GM10847 (cell line): ENCODE measurements around the gene CABP2.
A peak's percentile ranks its signal among the peaks of the same experiment; 100 is the strongest.

Source experiments
- POLR2A ChIP-seq: IDR thresholded peaks from 2 replicates; pipeline ENCODE4 v1.6.1; 2011; ENCODE audit not compliant: insufficient read length; ENCODE audit errors: extremely low read depth

Gene CABP2

GRCh38 chr11:67493548-67494370 is 29.5 kb downstream of the CABP2 start:
- TF ChIP-seq POLR2A, result no peak

DNA sequence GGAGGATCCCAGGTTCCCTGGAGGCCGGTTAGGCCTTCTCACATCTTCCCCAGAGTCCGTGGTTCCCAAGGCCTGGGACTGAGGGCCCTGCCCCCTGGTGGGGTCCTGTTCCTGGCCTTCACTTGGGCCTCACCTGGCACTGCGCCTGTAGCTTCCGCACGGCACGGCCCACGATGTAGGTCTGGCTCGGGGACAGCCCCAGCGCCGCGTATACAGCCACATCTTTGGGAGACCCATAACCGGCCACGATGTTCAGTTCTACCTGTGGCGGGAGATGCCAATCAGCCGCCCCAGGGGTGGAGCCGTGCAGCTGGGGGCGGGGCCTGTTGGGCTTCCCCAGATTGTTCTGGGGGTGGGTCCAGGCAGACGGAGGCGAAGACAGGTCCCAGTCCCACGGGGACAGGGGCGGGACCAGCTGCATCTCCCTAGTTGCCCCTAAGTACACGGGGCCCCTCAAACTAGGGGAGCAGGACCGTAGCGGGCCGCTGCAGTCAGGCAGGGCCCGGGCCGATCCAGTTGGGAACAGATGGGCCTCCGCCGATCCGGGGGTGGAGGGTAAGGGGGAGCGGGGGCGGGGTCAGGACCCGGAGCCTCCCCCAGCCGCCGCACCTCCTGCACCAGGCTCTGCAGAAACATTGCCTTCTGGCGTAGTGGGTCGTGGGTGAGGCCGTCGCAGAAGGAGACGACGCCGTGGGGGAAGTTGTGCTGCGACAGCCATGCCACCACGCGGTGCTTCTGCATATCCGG is 30.3 kb downstream of the CABP2 start:
- TF ChIP-seq POLR2A, result no peak

GRCh38 chr11:67492069-67492727 is 31.0 kb downstream of the CABP2 start:
- no peak for TF ChIP-seq POLR2A

DNA sequence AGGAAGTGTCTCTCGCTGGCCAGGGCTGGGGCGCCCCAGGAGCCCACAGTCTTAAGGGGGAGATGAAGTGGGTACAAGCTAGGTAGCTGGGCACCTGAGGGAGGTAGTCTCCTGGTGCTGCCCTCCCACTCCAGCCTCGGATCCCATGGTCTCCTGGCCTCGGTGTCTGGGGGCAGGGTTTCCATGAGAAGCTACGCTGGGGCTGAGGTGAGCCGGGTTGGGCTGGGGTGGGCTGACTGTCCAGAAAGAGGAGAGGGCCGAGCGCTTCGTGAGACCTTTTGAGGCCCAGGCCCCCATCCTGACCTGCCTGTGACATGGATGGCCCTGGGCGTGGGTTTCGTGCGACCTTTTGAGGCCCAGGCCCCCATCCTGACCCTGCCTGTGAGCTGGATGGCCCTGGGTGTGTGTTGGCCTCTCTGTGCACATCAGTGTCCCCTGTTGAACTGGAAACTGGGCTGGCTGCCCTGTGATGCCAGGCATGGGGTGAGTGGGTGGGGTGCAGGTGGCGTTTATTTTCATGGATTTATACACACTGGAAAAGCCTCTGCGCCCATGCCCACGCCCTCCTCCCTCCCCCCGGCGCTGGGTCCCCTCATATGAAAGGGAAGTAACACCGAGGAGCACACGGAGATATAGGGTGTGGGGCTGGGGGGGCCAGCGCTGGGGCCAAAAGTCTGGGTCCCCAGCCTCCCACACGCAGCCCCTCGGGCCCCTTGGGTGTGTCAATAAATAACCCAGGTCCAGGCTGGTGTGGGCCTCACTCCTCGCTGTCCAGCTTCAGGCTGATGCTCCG is 31.8 kb downstream of the CABP2 start:
- TF ChIP-seq POLR2A, result no peak

GRCh38 chr11:67490727-67491065 is 32.5 kb downstream of the CABP2 start:
- no peak for TF ChIP-seq POLR2A

DNA sequence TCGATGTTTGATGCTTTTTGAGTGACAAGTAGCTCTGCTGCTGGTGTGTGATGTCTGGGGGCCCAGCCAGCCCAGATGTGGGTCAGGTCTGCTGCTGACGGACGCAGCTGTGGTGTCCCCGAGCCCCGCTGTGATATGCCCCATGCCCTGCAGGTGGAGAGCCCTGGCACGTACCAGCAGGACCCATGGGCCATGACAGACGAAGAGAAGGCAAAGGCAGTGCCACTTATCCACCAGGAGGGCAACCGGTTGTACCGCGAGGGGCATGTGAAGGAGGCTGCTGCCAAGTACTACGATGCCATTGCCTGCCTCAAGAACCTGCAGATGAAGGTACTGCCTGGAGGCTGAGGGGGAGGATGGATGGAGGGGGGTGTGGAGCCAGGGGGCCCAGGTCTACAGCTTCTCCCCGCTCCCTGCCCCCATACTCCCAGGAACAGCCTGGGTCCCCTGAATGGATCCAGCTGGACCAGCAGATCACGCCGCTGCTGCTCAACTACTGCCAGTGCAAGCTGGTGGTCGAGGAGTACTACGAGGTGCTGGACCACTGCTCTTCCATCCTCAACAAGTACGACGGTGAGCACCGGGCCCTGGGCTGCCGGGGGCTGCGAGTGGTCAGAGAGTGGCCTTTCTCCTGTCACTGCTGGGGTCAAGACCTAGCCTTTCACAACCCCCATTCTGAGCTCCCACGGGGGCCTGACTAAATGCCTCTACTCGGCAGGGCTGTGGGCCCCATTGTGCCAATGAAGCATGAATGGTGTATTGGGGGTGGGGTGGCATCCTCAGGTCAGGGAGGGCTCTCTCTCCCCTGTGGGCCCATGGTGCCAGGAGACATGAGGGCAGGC is 33.1 kb downstream of the CABP2 start:
- no peak for TF ChIP-seq POLR2A

DNA sequence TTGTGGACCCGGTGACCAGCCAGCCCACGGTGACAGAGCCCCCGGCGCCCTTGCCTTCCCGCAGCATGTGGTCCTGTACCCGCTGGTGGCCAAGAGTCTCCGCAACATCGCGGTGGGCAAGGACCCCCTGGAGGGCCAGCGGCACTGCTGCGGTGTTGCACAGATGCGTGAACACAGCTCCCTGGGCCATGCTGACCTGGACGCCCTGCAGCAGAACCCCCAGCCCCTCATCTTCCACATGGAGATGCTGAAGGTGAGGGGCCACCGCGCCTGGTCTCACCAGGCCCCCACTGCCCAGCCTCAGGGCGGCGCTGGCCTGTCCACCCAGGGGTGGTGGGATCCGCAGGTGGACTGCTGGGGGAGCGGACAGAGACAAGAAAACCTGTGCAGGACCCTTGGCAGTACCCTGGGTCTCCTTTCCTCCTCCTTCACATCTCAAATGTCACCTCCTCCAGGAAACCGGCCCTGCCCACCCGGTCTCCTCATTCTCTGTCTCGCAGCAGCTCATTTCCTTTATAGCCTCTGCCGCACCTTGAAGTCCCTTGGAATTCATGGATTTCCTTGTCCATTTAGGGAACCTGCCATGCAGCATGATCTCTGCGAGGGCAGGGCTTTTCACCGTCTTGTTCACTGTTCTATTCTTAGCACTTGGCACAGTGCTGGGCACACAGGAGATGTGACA is 33.9 kb downstream of the CABP2 start:
- TF ChIP-seq POLR2A, result no peak

DNA sequence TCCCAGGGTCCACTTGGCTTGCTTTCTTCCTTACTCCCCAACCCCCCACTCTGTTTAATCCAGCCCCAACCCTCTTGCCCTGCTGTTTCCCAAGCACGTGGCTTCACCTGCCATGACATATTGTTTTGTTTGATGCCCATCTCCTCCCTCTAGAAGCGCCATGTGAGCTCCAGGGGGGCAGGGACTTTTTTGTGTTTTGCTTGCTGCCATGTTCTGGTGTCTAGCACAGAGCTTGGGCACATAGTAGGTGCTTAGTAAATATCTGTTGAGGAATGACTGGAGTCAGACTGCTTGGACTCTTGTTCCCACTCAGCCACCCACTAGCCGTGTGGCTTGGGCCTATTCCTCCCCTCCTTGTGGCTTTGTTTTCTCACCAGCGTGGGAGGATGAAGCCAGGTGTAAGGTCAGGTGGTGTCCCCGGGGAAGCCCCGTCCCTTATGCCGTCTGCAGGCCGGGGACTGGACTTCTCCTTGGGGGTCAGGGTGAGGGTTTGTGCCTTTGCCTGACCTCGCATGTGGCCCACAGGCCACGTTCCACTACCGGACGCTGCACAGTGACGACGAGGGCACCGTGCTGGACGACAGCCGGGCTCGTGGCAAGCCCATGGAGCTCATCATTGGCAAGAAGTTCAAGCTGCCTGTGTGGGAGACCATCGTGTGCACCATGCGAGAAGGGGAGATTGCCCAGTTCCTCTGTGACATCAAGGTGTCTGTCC is 36.6 kb downstream of the CABP2 start:
- TF ChIP-seq POLR2A, result no peak

DNA sequence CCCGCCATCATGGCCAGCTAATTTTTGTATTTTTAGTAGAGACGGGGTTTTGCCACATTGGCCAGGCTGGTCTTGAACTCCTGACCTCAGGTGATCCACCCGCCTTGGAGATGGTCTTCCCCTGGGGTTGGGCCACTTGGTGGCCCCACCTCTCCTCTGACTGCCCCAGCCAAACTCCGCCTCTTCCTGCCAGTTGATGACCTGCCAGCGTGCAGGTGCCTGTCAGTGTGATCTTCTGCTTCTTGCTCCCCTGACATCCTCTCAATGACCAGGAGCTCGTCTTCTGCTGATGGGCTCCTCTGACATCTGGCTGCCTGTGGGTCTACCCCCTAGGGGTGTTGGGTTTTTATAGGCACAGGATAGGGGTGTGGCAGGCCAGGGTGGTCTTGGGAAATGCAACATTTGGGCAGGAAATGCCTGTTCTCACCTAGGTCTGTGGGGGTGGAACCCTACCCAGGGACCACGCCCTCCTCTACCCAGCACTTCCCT is 37.3 kb downstream of the CABP2 start:
- TF ChIP-seq POLR2A, result peak; percentile 48

DNA sequence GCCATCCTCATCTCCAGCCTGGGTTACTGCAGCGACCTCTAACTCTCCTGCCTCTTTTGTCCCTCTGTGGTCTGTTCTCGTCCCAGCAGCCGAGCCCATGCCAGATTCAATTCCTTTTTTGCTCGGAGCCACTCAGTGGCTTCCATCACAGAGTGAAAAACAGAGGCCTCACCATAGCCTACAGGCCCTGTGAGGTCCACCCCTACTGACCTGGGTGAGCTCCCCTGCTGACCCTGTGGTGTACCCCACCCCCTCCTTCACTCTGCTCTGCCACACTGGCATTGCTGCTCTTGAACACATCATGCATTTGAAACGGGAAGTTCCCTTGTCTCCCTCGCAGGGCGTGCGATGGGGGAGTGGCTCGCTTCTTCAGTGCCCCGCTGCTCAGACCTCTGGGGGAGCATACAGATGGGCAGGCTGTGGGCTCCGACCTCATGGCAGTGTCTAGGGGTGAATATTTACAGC is 38.4 kb downstream of the CABP2 start:
- peak; percentile 33 for TF ChIP-seq POLR2A

GRCh38 chr11:67483831-67484665 is 39.2 kb downstream of the CABP2 start:
- TF ChIP-seq POLR2A, result no peak
